22Rv1 (cell line): ENCODE results near the gene PODN.

Experiments used
- CTCF ChIP-seq: fragments of 450-650 bp; IDR thresholded peaks from 2 replicates; pipeline ENCODE4 v1.5.1; 2017; ENCODE audit warnings: mild to moderate bottlenecking
- ZFX ChIP-seq: fragments of 450-650 bp; IDR thresholded peaks from 2 replicates; pipeline ENCODE4 v1.6.1; 2017; ENCODE audit warnings: antibody characterized with exemption, borderline replicate concordance

- TF ChIP-seq CTCF: no peak
- TF ChIP-seq ZFX: no peak
These were observed 13.2 kb downstream of the PODN start for GRCh38 chr1:53075206-53075605.
